MM.1S (cell line): Measurements from ENCODE around the gene FARS2.

Experiments used
- CTCF ChIP-seq: fragments of 300-600 bp; sonication (generic); IDR thresholded peaks from 2 replicates; pipeline ENCODE4 v1.5.1; 2016; ENCODE audit warnings: antibody characterized with exemption, low read length, mixed read lengths
- EZH2 ChIP-seq: fragments of 300-600 bp; sonication (generic); optimal IDR thresholded peaks from 2 replicates; pipeline ENCODE3; 2017; ENCODE audit warnings: low read depth, mild to moderate bottlenecking, antibody characterized with exemption, low read length, mixed read lengths
- EZH2phosphoT487 ChIP-seq: fragments of 300-600 bp; sonication (generic); IDR thresholded peaks from 2 replicates; pipeline ENCODE4 v1.6.1; 2018; ENCODE audit warnings: antibody characterized with exemption, low read length

DNA sequence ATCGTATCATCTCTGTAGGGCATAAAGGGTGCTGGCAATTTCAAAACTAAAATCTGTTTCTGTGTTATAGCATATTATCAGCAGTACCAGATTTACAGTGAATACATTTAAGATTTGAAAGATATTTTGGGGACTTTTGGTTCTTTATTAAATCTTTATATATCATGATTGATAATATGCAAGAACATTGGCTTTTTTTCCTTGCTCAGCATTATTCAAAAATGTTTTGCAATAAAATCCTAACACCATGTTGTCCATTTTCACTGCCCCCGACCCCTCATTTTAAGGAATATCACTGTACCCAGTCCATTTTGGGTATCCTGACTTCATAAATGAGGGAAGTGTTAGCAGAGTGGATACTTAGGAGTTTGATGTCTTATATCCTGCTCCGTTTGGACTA, 16.3 kb downstream of the FARS2 start:
- TF ChIP-seq CTCF (no peak), EZH2 (no peak), EZH2phosphoT487 (no peak)
